Astrocyte of the cerebellum (primary cell): ENCODE results near the gene SHROOM3.
A peak's percentile ranks its signal among the peaks of the same experiment; 100 is the strongest.

Source experiments
- DNase-seq: peaks from one replicate; pipeline ENCODE4 v3.0.0-alpha.2; 2011; ENCODE audit warnings: low read depth
- H3K4me3 ChIP-seq: 2 replicates; pipeline ENCODE4 v1.5.1; 2011; ENCODE audit warnings: mild to moderate bottlenecking, low read depth, low read length, moderate library complexity
- CTCF ChIP-seq: IDR thresholded peaks from 2 replicates; pipeline ENCODE4 v1.5.1; 2012; ENCODE audit warnings: low read length, low read depth, moderate library complexity, mild to moderate bottlenecking; ENCODE audit errors: missing control alignments
- in situ Hi-C: cut with HindIII; loops from 2 replicates; pipeline ENCODE4 v1.10.0; 2017; ENCODE audit warnings: low sequenced_read_pairs

The SHROOM3 gene

GRCh38 chr4:76813070-76813469 is 378.0 kb downstream of the SHROOM3 start:
- no peak overlapping the region for H3K4me3 ChIP-seq
- no peak for DNase-seq
- in situ Hi-C loops = no loop called here
- no peak for TF ChIP-seq CTCF

- in situ Hi-C loops = no loop called here
- peak; percentile 83 for DNase-seq
- H3K4me3 ChIP-seq = no peak overlapping the region
- no peak for TF ChIP-seq CTCF
Measured at GRCh38 chr4:76821641-76822040, 386.6 kb downstream of the SHROOM3 start.

GRCh38 chr4:76822303-76822702 is 387.3 kb downstream of the SHROOM3 start:
- DNase-seq = no peak
- no peak for TF ChIP-seq CTCF
- no peak overlapping the region for H3K4me3 ChIP-seq
- in situ Hi-C loops = no loop called here

- in situ Hi-C loops = no loop called here
Measured at GRCh38 chr4:76823495-76823894, 388.5 kb downstream of the SHROOM3 start.

GRCh38 chr4:76830612-76830963 is 395.6 kb downstream of the SHROOM3 start:
- DNase-seq = no peak
- no peak for TF ChIP-seq CTCF
- no peak overlapping the region for H3K4me3 ChIP-seq
- in situ Hi-C loops = no loop called here

More at GRCh38 chr4:76823495-76823894, 388.5 kb downstream of the SHROOM3 start:
- TF ChIP-seq CTCF = no peak
- no peak overlapping the region for H3K4me3 ChIP-seq
- DNase-seq = no peak

GRCh38 chr4:76830964-76831703 is 396.1 kb downstream of the SHROOM3 start:
- TF ChIP-seq CTCF = no peak
- H3K4me3 ChIP-seq = no peak overlapping the region
- in situ Hi-C loops = no loop called here
- peak; percentile 31 for DNase-seq
